ENCODE data around the gene RNPEP. TPM values are rescaled to one million over a fixed set of nuclear protein-coding genes. Genes with fewer than 3 reads are reported as not detected.

Gene RNPEP
- total RNA-seq, 1 experiment from 2014 or later = 57.4 TPM

GRCh38 chr1:201964261-201964660 is 18.2 kb upstream of the RNPEP start:
- POLR2A ChIA-PET = no interaction called here
- CTCF ChIA-PET = interaction anchor here (1.4 to 3.9 kb wide), 2 partner anchors 68 to 87 kb away, joined by 7 to 13 read pairs; no protein-coding TSS in a partner anchor
- Mint-ChIP-seq H3K9me3 (no peaks in the 10 kb centered on the region), H3K27me3 (ENCODE audit: low read depth) (no peaks in the 10 kb centered on the region), H3K27ac (no peak overlapping the region), H3K36me3 (peaks cover 71% of the 10 kb centered on the region), H3K4me3 (no peak overlapping the region), H3K4me1 (no peaks in the 10 kb centered on the region)
- ATAC-seq (no peak), DNase-seq (ENCODE audit: low spot score) (no peak)
- TF ChIP-seq PRDM15 (CRISPR knock-in tag; IDR thresholded peaks at IDR 0.05) (no peak), EMX1 (CRISPR knock-in tag; IDR thresholded peaks at IDR 0.05) (no peak), FOXJ3 (CRISPR knock-in tag; IDR thresholded peaks at IDR 0.05; ENCODE audit: borderline replicate concordance) (no peak), HMGXB4 (CRISPR knock-in tag; IDR thresholded peaks at IDR 0.05) (no peak)

- ATAC-seq (no peak), DNase-seq (ENCODE audit: low spot score) (no peak)
- TF ChIP-seq FOXJ3 (CRISPR knock-in tag; IDR thresholded peaks at IDR 0.05; ENCODE audit: borderline replicate concordance) = no peak
- Mint-ChIP-seq H3K4me1 (no peaks in the 10 kb centered on the region), H3K27ac (no peak overlapping the region), H3K9me3 (no peaks in the 10 kb centered on the region), H3K27me3 (ENCODE audit: low read depth) (no peaks in the 10 kb centered on the region), H3K4me3 (no peak overlapping the region), H3K36me3 (peaks cover 82% of the 10 kb centered on the region)
- POLR2A ChIA-PET = no interaction called here
- CTCF ChIA-PET = interaction anchor here (0.6 kb wide), 1 partner anchor 160 kb away, joined by 3 read pairs; no protein-coding TSS in a partner anchor
Observed at GRCh38 chr1:201966171-201966570, 16.3 kb upstream of the RNPEP start.

- TF ChIP-seq USF2 (CRISPR knock-in tag; IDR thresholded peaks at IDR 0.05) = no peak
- no peak for TF ChIP-seq NR3C1 (CRISPR knock-in tag; conservative IDR thresholded peaks at IDR 0.05; ENCODE audit: low read depth)
- TF ChIP-seq TEAD1 (CRISPR knock-in tag; IDR thresholded peaks at IDR 0.05) = no peak
- no peak for TF ChIP-seq ZNF317 (CRISPR knock-in tag; IDR thresholded peaks at IDR 0.05; ENCODE audit: borderline replicate concordance, low read depth)
- no peak for TF ChIP-seq AFF4 (CRISPR knock-in tag; IDR thresholded peaks at IDR 0.05; ENCODE audit: borderline replicate concordance)
- no peak for TF ChIP-seq CDX4 (CRISPR knock-in tag; IDR thresholded peaks at IDR 0.05; ENCODE audit: borderline replicate concordance)
- no peak for TF ChIP-seq GRHL2 (CRISPR knock-in tag; IDR thresholded peaks at IDR 0.05; ENCODE audit: insufficient replicate concordance, severe bottlenecking)
- no peak for TF ChIP-seq HMGXB4 (CRISPR knock-in tag; IDR thresholded peaks at IDR 0.05)
- no peak for TF ChIP-seq ZNF416 (CRISPR knock-in tag; IDR thresholded peaks at IDR 0.05)
- TF ChIP-seq NR2C2 (CRISPR knock-in tag; IDR thresholded peaks at IDR 0.05) = no peak
- TF ChIP-seq FOXP1 (CRISPR knock-in tag; IDR thresholded peaks at IDR 0.05; ENCODE audit: borderline replicate concordance) = no peak
- TF ChIP-seq SP1 (CRISPR knock-in tag; conservative IDR thresholded peaks at IDR 0.05) = no peak
- TF ChIP-seq CBFB (CRISPR knock-in tag; IDR thresholded peaks at IDR 0.05; ENCODE audit: low read depth) = no peak
- no peak for TF ChIP-seq NR1H2 (CRISPR knock-in tag; IDR thresholded peaks at IDR 0.05)
- TF ChIP-seq CREM (CRISPR knock-in tag; IDR thresholded peaks at IDR 0.05) = no peak
- ATAC-seq = no peak
- ChIA-PET CTCF (interaction anchor here (0.9 to 1.4 kb wide), 3 partner anchors 31 to 139 kb away, joined by 3 to 9 read pairs (median 3); partner anchors contain the start of gene IPO9), POLR2A (no interaction called here)
- H3K4me1 Mint-ChIP-seq = no peaks in the 10 kb centered on the region
- H3K36me3 Mint-ChIP-seq = peaks cover 64% of the 10 kb centered on the region
- no peaks in the 10 kb centered on the region for H3K27me3 Mint-ChIP-seq (ENCODE audit: low read depth)
- H3K4me3 Mint-ChIP-seq = no peak overlapping the region
- H3K9me3 Mint-ChIP-seq = no peaks in the 10 kb centered on the region
- H3K27ac Mint-ChIP-seq = no peak overlapping the region
- no peak for DNase-seq (ENCODE audit: low spot score)
Observed at GRCh38 chr1:201968202-201968925, 14.1 kb upstream of the RNPEP start.

Data from WTC11 (cell line).